Cardiac muscle cell (in vitro differentiated cells and primary cell): ENCODE data around the gene DYNC2H1. TPM values are rescaled to one million over a fixed set of nuclear protein-coding genes. Genes with fewer than 3 reads are reported as not detected.

Source experiments
- DNase-seq, 2 donors: peaks; one replicate each; pipeline versions ENCODE4 v3.0.0 to v3.0.0-alpha.2; 2010 to 2017; ENCODE audit warnings: low read depth in 1 of 2, low spot score in 1 of 2
- H3K27ac ChIP-seq: fragments of 200-600 bp; sonication (generic); 2 replicates; pipeline ENCODE4 v1.5.1; 2016
- H3K27me3 ChIP-seq: fragments of 200-600 bp; sonication (generic); 2 replicates; pipeline ENCODE4 v1.6.0; 2016; ENCODE audit warnings: control low read depth
- H3K36me3 ChIP-seq: fragments of 200-600 bp; sonication (generic); 2 replicates; pipeline ENCODE4 v1.5.1; 2016; ENCODE audit warnings: control low read depth
- H3K4me1 ChIP-seq: fragments of 200-600 bp; sonication (generic); 2 replicates; pipeline ENCODE4 v1.8.1; 2017; ENCODE audit warnings: low read depth, mild to moderate bottlenecking, mixed run types
- H3K4me3 ChIP-seq: fragments of 200-600 bp; sonication (generic); 2 replicates; pipeline ENCODE4 v1.5.1; 2016; ENCODE audit warnings: mild to moderate bottlenecking
- H3K9me3 ChIP-seq: fragments of 200-600 bp; sonication (generic); 2 replicates; pipeline ENCODE4 v1.5.1; 2017; ENCODE audit warnings: low read depth, mild to moderate bottlenecking, control low read depth
- polyA plus RNA-seq: library from polyadenylated mRNA; unstranded; fragments of >200 nt; fragmentation: Nextera tagmentation; extraction: Ambion mirVana; gene quantifications from 2 replicates; pipeline ENCODE4 v1.2.1, GENCODE V29; 2016
- total RNA-seq: library from RNA; depleted of rRNA; stranded (reverse); fragments of >200 nt; gene quantifications from 2 replicates; pipeline ENCODE4 v1.2.3, GENCODE V29; 2016
- TF ChIP-seq, protein P1 (sequence below): IDR thresholded peaks from 2 replicates; pipeline ENCODE4 v1.5.1; 2012; ENCODE audit warnings: low read depth, mild to moderate bottlenecking, low read length

DYNC2H1 gene
- total RNA-seq (7.8 and 10.5 TPM in 2 replicates), polyA plus RNA-seq (3.4 and 9.0 TPM in 2 replicates)

- DNase-seq: peak; percentile 95 to 96
- peak within 1 kb of the TSS; percentile 25 for H3K27ac ChIP-seq
Measured at GRCh38 chr11:103108933-103109817, at the start of gene DYNC2H1. DYNC2H1 (plus strand) TSS chr11:103109426; CDS start chr11:103109575, 149 bp downstream.

DNA sequence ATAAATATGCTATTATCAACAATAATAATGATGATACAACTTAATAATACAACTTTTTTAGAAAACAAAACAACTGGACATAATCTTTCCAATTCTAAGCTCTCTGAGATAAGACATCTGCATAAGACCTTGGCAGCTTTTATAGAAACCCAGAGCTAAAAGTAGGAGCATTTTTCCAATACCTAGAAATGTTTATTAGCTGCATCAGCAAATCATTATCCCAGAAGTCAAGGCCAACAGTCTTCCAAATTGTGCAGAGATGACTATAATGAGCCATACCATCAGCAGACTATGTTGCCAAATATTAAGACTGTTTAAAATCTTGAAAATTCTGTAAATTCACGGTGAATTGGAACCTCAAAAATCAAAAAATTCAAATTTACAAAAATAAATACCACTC, 47.6 kb upstream of the DYNC2H1 start:
- Histone ChIP-seq H3K9me3 (no peaks in the 10 kb centered on the region), H3K4me1 (no peaks in the 10 kb centered on the region), H3K36me3 (peaks cover 51% of the 10 kb centered on the region), H3K27me3 (no peaks in the 10 kb centered on the region), H3K4me3 (no peak overlapping the region), H3K27ac (no peak overlapping the region)
- DNase-seq: no peak
- TF ChIP-seq, protein P1, sequence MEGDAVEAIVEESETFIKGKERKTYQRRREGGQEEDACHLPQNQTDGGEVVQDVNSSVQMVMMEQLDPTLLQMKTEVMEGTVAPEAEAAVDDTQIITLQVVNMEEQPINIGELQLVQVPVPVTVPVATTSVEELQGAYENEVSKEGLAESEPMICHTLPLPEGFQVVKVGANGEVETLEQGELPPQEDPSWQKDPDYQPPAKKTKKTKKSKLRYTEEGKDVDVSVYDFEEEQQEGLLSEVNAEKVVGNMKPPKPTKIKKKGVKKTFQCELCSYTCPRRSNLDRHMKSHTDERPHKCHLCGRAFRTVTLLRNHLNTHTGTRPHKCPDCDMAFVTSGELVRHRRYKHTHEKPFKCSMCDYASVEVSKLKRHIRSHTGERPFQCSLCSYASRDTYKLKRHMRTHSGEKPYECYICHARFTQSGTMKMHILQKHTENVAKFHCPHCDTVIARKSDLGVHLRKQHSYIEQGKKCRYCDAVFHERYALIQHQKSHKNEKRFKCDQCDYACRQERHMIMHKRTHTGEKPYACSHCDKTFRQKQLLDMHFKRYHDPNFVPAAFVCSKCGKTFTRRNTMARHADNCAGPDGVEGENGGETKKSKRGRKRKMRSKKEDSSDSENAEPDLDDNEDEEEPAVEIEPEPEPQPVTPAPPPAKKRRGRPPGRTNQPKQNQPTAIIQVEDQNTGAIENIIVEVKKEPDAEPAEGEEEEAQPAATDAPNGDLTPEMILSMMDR: no peak

More at GRCh38 chr11:103108933-103109817, at the start of gene DYNC2H1:
- Histone ChIP-seq H3K4me3 (peak within 1 kb of the TSS; percentile 54), H3K36me3 (no peaks in the 10 kb centered on the region), H3K27me3 (no peaks in the 10 kb centered on the region), H3K4me1 (peaks cover 3% of the 10 kb centered on the region), H3K9me3 (no peaks in the 10 kb centered on the region)
- TF ChIP-seq, protein P1: peak; percentile 58

GRCh38 chr11:103067118-103067517, 42.1 kb upstream of the DYNC2H1 start:
- TF ChIP-seq, protein P1: no peak
- DNase-seq: no peak
- peaks cover 31% of the 10 kb centered on the region for H3K36me3 ChIP-seq

GRCh38 chr11:103069367-103069766, 39.9 kb upstream of the DYNC2H1 start:
- Histone ChIP-seq H3K36me3 (peaks cover 20% of the 10 kb centered on the region), H3K9me3 (no peaks in the 10 kb centered on the region), H3K4me3 (no peak overlapping the region), H3K4me1 (no peaks in the 10 kb centered on the region), H3K27me3 (no peaks in the 10 kb centered on the region), H3K27ac (no peak overlapping the region)
- no peak for DNase-seq
- TF ChIP-seq, protein P1: no peak

More at GRCh38 chr11:103067118-103067517, 42.1 kb upstream of the DYNC2H1 start:
- no peaks in the 10 kb centered on the region for H3K27me3 ChIP-seq
- no peaks in the 10 kb centered on the region for H3K4me1 ChIP-seq
- no peaks in the 10 kb centered on the region for H3K9me3 ChIP-seq
- no peak overlapping the region for H3K4me3 ChIP-seq
- H3K27ac ChIP-seq: no peak overlapping the region

GRCh38 chr11:103070142-103070541, 39.1 kb upstream of the DYNC2H1 start:
- no peak overlapping the region for H3K27ac ChIP-seq
- TF ChIP-seq, protein P1: no peak
- peaks cover 20% of the 10 kb centered on the region for H3K36me3 ChIP-seq
- no peaks in the 10 kb centered on the region for H3K9me3 ChIP-seq
- no peaks in the 10 kb centered on the region for H3K27me3 ChIP-seq
- no peak for DNase-seq
- no peaks in the 10 kb centered on the region for H3K4me1 ChIP-seq
- H3K4me3 ChIP-seq: no peak overlapping the region
